Esophagus squamous epithelium (tissue), 4 donors: ENCODE data around the gene ZBTB17.

Experiments
- POLR2A ChIP-seq, 4 donors: fragments of 450-650 bp; IDR thresholded peaks; one replicate each; pipeline ENCODE4 v1.6.1; 2017; ENCODE audit warnings: antibody characterized with exemption in 4 of 4, mild to moderate bottlenecking in 4 of 4, moderate library complexity in 3 of 4
- TF ChIP-seq, protein P1 (sequence below), 6 experiments: fragments of 450-650 bp in 4 of 6; fragments of 200-600 bp in 2 of 6; sonication (generic) in 2 of 6; IDR thresholded peaks; one replicate each; pipeline ENCODE4 v1.5.1; 2016 to 2019; ENCODE audit warnings: antibody characterized with exemption in 6 of 6, mild to moderate bottlenecking in 4 of 6, moderate library complexity in 4 of 6

DNA sequence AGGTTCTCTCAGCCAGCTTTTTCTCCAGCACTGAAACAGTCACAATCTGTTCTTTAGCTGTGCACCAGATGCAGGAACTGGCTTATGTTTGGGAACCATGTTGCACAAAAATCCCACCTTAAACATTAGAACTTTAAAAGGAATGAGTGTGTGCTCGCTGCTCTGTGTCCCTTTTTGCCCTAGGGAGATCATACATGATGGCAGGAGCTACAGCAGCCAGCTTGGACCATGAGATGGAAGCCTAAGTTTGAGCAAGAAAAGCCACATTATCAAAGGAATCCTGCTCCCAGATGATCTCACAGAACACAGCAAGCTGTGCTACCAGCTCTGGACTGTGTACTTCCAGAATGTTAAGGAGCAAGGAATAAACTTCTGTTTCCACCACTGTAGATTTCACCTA lies 3.5 kb downstream of the ZBTB17 start:
- TF ChIP-seq, protein P1, sequence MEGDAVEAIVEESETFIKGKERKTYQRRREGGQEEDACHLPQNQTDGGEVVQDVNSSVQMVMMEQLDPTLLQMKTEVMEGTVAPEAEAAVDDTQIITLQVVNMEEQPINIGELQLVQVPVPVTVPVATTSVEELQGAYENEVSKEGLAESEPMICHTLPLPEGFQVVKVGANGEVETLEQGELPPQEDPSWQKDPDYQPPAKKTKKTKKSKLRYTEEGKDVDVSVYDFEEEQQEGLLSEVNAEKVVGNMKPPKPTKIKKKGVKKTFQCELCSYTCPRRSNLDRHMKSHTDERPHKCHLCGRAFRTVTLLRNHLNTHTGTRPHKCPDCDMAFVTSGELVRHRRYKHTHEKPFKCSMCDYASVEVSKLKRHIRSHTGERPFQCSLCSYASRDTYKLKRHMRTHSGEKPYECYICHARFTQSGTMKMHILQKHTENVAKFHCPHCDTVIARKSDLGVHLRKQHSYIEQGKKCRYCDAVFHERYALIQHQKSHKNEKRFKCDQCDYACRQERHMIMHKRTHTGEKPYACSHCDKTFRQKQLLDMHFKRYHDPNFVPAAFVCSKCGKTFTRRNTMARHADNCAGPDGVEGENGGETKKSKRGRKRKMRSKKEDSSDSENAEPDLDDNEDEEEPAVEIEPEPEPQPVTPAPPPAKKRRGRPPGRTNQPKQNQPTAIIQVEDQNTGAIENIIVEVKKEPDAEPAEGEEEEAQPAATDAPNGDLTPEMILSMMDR (IDR thresholded peaks at IDR 0.05): no peak
- no peak for TF ChIP-seq POLR2A (IDR thresholded peaks at IDR 0.05)
